HepG2 (cell line): ENCODE results near the gene SLC13A5. TPM values are rescaled to one million over a fixed set of nuclear protein-coding genes. Genes with fewer than 3 reads are reported as not detected.

Source experiments
- ATF7 ChIP-seq, 2 experiments: fragments of 450-650 bp in 1 of 2; sonication (generic) in 1 of 2; formaldehyde crosslinking in 1 of 2; IDR thresholded peaks; 2 replicates each; pipeline versions ENCODE4 v1.4.0 to v1.6.1; 2016 to 2020; ENCODE audit warnings: antibody characterized with exemption in 1 of 2, mild to moderate bottlenecking in 1 of 2, missing genetic modification reagents in 1 of 2
- BRD4 ChIP-seq: sonication (generic); formaldehyde crosslinking; IDR thresholded peaks from 2 replicates; pipeline ENCODE4 v1.4.0; 2020; ENCODE audit warnings: missing genetic modification reagents
- GATAD2A ChIP-seq: IDR thresholded peaks from 2 replicates; pipeline ENCODE4 v1.6.1; 2016
- KMT2A ChIP-seq: sonication (generic); formaldehyde crosslinking; IDR thresholded peaks from 2 replicates; pipeline ENCODE4 v1.4.0; 2020; ENCODE audit warnings: missing genetic modification reagents
- MAFG ChIP-seq: sonication (generic); formaldehyde crosslinking; IDR thresholded peaks from 2 replicates; pipeline ENCODE4 v1.5.1; 2020; ENCODE audit warnings: mild to moderate bottlenecking, missing genetic modification reagents
- MED13 ChIP-seq: sonication (generic); formaldehyde crosslinking; IDR thresholded peaks from 2 replicates; pipeline ENCODE4 v1.5.0; 2020; ENCODE audit warnings: missing genetic modification reagents
- NCOA1 ChIP-seq: sonication (generic); formaldehyde crosslinking; IDR thresholded peaks from 2 replicates; pipeline ENCODE4 v1.9.0; 2021; ENCODE audit warnings: missing genetic modification reagents
- RAD21 ChIP-seq: fragments of 450-650 bp; formaldehyde crosslinking; IDR thresholded peaks from 2 replicates; pipeline ENCODE4 v1.5.0; 2020; ENCODE audit warnings: mild to moderate bottlenecking
- RNF2 ChIP-seq: fragments of 450-650 bp; conservative IDR thresholded peaks from 2 replicates; pipeline ENCODE4 v1.6.1; 2016; ENCODE audit warnings: low read depth
- ZFP1 ChIP-seq: IDR thresholded peaks from 2 replicates; pipeline ENCODE4 v1.6.1; 2016
- ZFP41 ChIP-seq: sonication (generic); formaldehyde crosslinking; IDR thresholded peaks from 2 replicates; pipeline ENCODE4 v1.4.0; 2020; ENCODE audit warnings: mild to moderate bottlenecking, missing genetic modification reagents, borderline replicate concordance
- ZFY ChIP-seq: sonication (generic); formaldehyde crosslinking; IDR thresholded peaks from 2 replicates; pipeline ENCODE4 v1.4.0; 2020; ENCODE audit warnings: missing genetic modification reagents
- ZIK1 ChIP-seq: sonication (generic); formaldehyde crosslinking; IDR thresholded peaks from 2 replicates; pipeline ENCODE4 v1.5.0; 2020; ENCODE audit warnings: mild to moderate bottlenecking, low read depth, missing genetic modification reagents, borderline replicate concordance
- ZKSCAN5 ChIP-seq: sonication (generic); formaldehyde crosslinking; IDR thresholded peaks from 2 replicates; pipeline ENCODE4 v1.5.1; 2020; ENCODE audit warnings: mild to moderate bottlenecking, missing genetic modification reagents
- ZNF138 ChIP-seq: sonication (generic); formaldehyde crosslinking; IDR thresholded peaks from 2 replicates; pipeline ENCODE4 v1.5.0; 2020; ENCODE audit warnings: mild to moderate bottlenecking, low read depth, missing genetic modification reagents
- ZNF44 ChIP-seq: sonication (generic); formaldehyde crosslinking; IDR thresholded peaks from 2 replicates; pipeline ENCODE4 v1.5.1; 2020; ENCODE audit warnings: mild to moderate bottlenecking, missing genetic modification reagents
- ZNF557 ChIP-seq: sonication (generic); formaldehyde crosslinking; IDR thresholded peaks from 2 replicates; pipeline ENCODE4 v1.4.0; 2020; ENCODE audit warnings: missing genetic modification reagents
- ZNF570 ChIP-seq: sonication (generic); formaldehyde crosslinking; IDR thresholded peaks from 2 replicates; pipeline ENCODE4 v1.4.0; 2020; ENCODE audit warnings: mild to moderate bottlenecking, missing genetic modification reagents, borderline replicate concordance
- ZNF724P ChIP-seq: sonication (generic); formaldehyde crosslinking; IDR thresholded peaks from 2 replicates; pipeline ENCODE4 v1.8.0; 2022; ENCODE audit warnings: missing genetic modification reagents, borderline replicate concordance
- polyA plus RNA-seq, 8 experiments: library from polyadenylated mRNA; depleted of rRNA in 3 of 8; stranded (reverse) in 7 of 8; unstranded in 1 of 8; fragments of >200 nt; fragmentation: Illumina TruSeq in 4 of 8; extraction: Trizol in 4 of 8; gene quantifications; 2 replicates each; pipeline versions ENCODE4 v1.2.1 to v1.2.3, GENCODE V29; 2011 to 2016; ENCODE audit warnings: low read depth in 4 of 8, missing spikeins in 1 of 8, mixed read lengths in 1 of 8; ENCODE audit not compliant: insufficient read depth in 1 of 8
- total RNA-seq, 5 experiments: library from RNA; depleted of rRNA; stranded (reverse); fragments of >200 nt; fragmentation: Illumina TruSeq; extraction: Trizol; gene quantifications; 2 replicates each; pipeline ENCODE4 v1.2.3, GENCODE V29; 2016; ENCODE audit warnings: low read depth in 1 of 5
- TF ChIP-seq, protein P1 (sequence below): sonication (generic); formaldehyde crosslinking; IDR thresholded peaks from 2 replicates; pipeline ENCODE4 v1.5.0; 2020; ENCODE audit warnings: mild to moderate bottlenecking, missing genetic modification reagents, moderate library complexity
- TF ChIP-seq, protein P2 (sequence below): sonication (generic); formaldehyde crosslinking; IDR thresholded peaks from 2 replicates; pipeline ENCODE4 v1.5.0; 2020; ENCODE audit warnings: mild to moderate bottlenecking, missing genetic modification reagents
- TF ChIP-seq, protein P3 (sequence below): sonication (generic); formaldehyde crosslinking; IDR thresholded peaks from 2 replicates; pipeline ENCODE4 v1.4.0; 2020; ENCODE audit warnings: missing genetic modification reagents, borderline replicate concordance
- TF ChIP-seq, protein P4 (sequence below): IDR thresholded peaks from 2 replicates; pipeline ENCODE4 v1.6.1; 2016; ENCODE audit warnings: missing compliant biosample characterization, missing genetic modification reagents, borderline replicate concordance

The SLC13A5 gene
- total and polyA plus RNA-seq, 2 of the 13 experiments (the other 11 are each of a cell fraction or from before 2014, with no cell fraction given), result 42.8 to 310 TPM

DNA sequence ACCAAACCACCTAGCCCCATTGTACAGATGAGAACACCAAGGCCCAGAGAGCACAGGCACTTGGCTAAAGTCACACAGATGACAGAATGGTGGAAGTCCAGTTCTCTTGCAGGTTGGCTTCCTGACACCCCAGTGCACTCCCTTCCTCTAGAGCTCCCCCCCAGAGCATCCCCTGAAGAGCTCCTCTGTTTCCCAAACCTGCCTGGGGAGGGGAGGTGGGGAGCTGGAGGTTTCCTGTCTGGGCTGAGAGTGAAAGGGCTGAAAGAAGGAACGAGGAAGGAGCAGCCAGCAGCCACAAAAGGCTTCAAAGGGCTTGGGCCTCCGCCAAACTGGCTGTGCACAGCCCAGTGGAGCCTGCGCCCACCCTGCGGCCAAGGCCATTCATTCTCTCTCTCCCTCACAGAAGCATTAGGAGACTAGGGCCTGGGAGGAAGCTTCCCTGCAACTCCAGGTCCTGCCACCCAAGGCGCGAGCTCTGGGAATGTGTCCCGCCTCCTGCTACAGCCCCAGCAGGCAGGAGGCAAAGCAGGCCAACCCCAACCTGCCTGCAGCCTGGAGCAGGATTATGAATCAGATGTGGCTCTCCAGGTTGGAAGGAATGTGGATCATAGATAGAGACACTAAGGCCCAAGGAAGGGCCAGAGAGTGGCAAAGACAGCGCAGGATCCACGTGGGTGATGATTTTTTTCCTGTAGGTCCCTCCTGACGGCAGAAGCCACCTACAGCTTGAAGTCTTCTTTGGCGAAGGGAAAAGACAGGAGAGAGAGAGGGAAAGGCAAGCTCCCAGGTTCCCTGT, 913 bp downstream of the SLC13A5 start (continued):
- TF ChIP-seq MED13 (CRISPR knock-in tag), result 0 out of 2 replicates have a peak, but pooled peaks have one; percentile 30
- no peak for TF ChIP-seq MAFG (CRISPR knock-in tag)
- TF ChIP-seq ZNF557 (CRISPR knock-in tag), result peak; percentile 83; the same call in 1 of the 2 replicates
- TF ChIP-seq ZFY (CRISPR knock-in tag), result no peak; the same call in 1 of the 2 replicates
- peak; percentile 7; the same call in 1 of the 2 replicates for TF ChIP-seq KMT2A (CRISPR knock-in tag)
- TF ChIP-seq ATF7 (IDR thresholded peaks at IDR 0.05), result no peak
- TF ChIP-seq ATF7 (CRISPR knock-in tag; IDR thresholded peaks at IDR 0.05), result peak; percentile 49; the same call in 1 of the 2 replicates
- no peak for TF ChIP-seq ZFP1 (CRISPR knock-in tag)
- TF ChIP-seq ZIK1 (CRISPR knock-in tag), result peak; percentile 20; the same call in 1 of the 2 replicates
- TF ChIP-seq NCOA1 (CRISPR knock-in tag), result peak; percentile 52; the same call in 1 of the 2 replicates
- no peak for TF ChIP-seq ZKSCAN5 (CRISPR knock-in tag)
- 0 out of 2 replicates have a peak, but pooled peaks have one; percentile 19 for TF ChIP-seq RAD21 (CRISPR knock-in tag)
- TF ChIP-seq ZNF138, result 0 out of 2 replicates have a peak, but pooled peaks have one; percentile 1
- no peak for TF ChIP-seq ZNF724P (CRISPR knock-in tag)
- TF ChIP-seq, protein P1, sequence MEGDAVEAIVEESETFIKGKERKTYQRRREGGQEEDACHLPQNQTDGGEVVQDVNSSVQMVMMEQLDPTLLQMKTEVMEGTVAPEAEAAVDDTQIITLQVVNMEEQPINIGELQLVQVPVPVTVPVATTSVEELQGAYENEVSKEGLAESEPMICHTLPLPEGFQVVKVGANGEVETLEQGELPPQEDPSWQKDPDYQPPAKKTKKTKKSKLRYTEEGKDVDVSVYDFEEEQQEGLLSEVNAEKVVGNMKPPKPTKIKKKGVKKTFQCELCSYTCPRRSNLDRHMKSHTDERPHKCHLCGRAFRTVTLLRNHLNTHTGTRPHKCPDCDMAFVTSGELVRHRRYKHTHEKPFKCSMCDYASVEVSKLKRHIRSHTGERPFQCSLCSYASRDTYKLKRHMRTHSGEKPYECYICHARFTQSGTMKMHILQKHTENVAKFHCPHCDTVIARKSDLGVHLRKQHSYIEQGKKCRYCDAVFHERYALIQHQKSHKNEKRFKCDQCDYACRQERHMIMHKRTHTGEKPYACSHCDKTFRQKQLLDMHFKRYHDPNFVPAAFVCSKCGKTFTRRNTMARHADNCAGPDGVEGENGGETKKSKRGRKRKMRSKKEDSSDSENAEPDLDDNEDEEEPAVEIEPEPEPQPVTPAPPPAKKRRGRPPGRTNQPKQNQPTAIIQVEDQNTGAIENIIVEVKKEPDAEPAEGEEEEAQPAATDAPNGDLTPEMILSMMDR, result peak; percentile 22; the same call in 1 of the 2 replicates
- TF ChIP-seq RNF2, result peak; percentile 75; the same call in 1 of the 2 replicates
- TF ChIP-seq GATAD2A (CRISPR knock-in tag), result peak; percentile 64; the same call in 1 of the 2 replicates
- TF ChIP-seq ZNF44, result peak; percentile 75; the same call in 1 of the 2 replicates
- TF ChIP-seq, protein P2, sequence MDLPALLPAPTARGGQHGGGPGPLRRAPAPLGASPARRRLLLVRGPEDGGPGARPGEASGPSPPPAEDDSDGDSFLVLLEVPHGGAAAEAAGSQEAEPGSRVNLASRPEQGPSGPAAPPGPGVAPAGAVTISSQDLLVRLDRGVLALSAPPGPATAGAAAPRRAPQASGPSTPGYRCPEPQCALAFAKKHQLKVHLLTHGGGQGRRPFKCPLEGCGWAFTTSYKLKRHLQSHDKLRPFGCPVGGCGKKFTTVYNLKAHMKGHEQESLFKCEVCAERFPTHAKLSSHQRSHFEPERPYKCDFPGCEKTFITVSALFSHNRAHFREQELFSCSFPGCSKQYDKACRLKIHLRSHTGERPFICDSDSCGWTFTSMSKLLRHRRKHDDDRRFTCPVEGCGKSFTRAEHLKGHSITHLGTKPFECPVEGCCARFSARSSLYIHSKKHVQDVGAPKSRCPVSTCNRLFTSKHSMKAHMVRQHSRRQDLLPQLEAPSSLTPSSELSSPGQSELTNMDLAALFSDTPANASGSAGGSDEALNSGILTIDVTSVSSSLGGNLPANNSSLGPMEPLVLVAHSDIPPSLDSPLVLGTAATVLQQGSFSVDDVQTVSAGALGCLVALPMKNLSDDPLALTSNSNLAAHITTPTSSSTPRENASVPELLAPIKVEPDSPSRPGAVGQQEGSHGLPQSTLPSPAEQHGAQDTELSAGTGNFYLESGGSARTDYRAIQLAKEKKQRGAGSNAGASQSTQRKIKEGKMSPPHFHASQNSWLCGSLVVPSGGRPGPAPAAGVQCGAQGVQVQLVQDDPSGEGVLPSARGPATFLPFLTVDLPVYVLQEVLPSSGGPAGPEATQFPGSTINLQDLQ (CRISPR knock-in tag), result 0 out of 2 replicates have a peak, but pooled peaks have one; percentile 53
- TF ChIP-seq ZFP41 (CRISPR knock-in tag), result peak; percentile 86; the same call in 1 of the 2 replicates
- TF ChIP-seq, protein P3, sequence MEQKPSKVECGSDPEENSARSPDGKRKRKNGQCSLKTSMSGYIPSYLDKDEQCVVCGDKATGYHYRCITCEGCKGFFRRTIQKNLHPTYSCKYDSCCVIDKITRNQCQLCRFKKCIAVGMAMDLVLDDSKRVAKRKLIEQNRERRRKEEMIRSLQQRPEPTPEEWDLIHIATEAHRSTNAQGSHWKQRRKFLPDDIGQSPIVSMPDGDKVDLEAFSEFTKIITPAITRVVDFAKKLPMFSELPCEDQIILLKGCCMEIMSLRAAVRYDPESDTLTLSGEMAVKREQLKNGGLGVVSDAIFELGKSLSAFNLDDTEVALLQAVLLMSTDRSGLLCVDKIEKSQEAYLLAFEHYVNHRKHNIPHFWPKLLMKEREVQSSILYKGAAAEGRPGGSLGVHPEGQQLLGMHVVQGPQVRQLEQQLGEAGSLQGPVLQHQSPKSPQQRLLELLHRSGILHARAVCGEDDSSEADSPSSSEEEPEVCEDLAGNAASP (CRISPR knock-in tag), result 0 out of 2 replicates have a peak, but pooled peaks have one; percentile 12
- no peak for TF ChIP-seq ZNF570 (CRISPR knock-in tag)
- 0 out of 2 replicates have a peak, but pooled peaks have one; percentile 24 for TF ChIP-seq BRD4 (CRISPR knock-in tag)
- TF ChIP-seq, protein P4, sequence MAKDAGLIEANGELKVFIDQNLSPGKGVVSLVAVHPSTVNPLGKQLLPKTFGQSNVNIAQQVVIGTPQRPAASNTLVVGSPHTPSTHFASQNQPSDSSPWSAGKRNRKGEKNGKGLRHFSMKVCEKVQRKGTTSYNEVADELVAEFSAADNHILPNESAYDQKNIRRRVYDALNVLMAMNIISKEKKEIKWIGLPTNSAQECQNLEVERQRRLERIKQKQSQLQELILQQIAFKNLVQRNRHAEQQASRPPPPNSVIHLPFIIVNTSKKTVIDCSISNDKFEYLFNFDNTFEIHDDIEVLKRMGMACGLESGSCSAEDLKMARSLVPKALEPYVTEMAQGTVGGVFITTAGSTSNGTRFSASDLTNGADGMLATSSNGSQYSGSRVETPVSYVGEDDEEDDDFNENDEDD (CRISPR knock-in tag), result peak; percentile 57; the same call in 1 of the 2 replicates
